K562 (cell line): Measurements from ENCODE around the gene CDYL2. TPM values are rescaled to one million over a fixed set of nuclear protein-coding genes. Genes with fewer than 3 reads are reported as not detected.

Experiments
- ATAC-seq: fragments of 200-7000 bp; cut with Tn5 transposase; 3 replicates; pipeline ENCODE4 v1.9.1; 2020; ENCODE audit warnings: moderate library complexity
- BruUV-seq: library from RNA; stranded (reverse); fragments of 400-500 nt; replicated peaks from 2 replicates; lab custom pipeline; 2021; lab: Mats Ljungman, UMichigan
- CTCF ChIA-PET: fragments of 300-600 bp; formaldehyde crosslinking; extraction: SDS; loops from one replicate; lab custom pipeline; 2021; ENCODE audit warnings: low intra/inter-chr PET ratio; lab: Yijun Ruan, JAX
- POLR2A ChIA-PET: fragments of 300-600, 350-650 bp; sonication (Branson Sonifier 250); formaldehyde crosslinking; extraction: SDS; loops from one replicate; lab custom pipeline; 2021; ENCODE audit warnings: antibody characterized with exemption, inconsistent platforms; lab: Yijun Ruan, JAX
- DNase-seq, 4 experiments: peaks; one replicate each; pipeline versions ENCODE4 v3.0.0 to v3.0.0-alpha.2; 2011 to 2018; ENCODE audit warnings: low spot score in 3 of 4, mixed read lengths in 3 of 4; ENCODE audit errors: extremely low read depth in 1 of 4
- FAIRE-seq: peaks from 2 replicates; lab custom pipeline; 2011; peaks lifted over from hg19 to GRCh38; lab: Jason Lieb, UNC
- H2AFZ ChIP-seq: 2 replicates; pipeline ENCODE4 v1.6.0; 2011; ENCODE audit warnings: low read depth, low read length, control low read depth, inconsistent platforms
- H3K27ac ChIP-seq: fragments of 200-600 bp; 3 replicates; pipeline ENCODE4 v1.8.0; 2011; ENCODE audit warnings: low read depth, mild to moderate bottlenecking, control low read depth, inconsistent platforms, low read length, moderate library complexity, mixed read lengths; ENCODE audit errors: extremely low read depth
- H3K27me3 ChIP-seq, 2 experiments: fragments of 300-600 bp in 1 of 2; 2 replicates in 1 of 2; 3 replicates in 1 of 2; pipeline versions ENCODE4 v1.6.0 to v1.8.0; 2011; ENCODE audit warnings: inconsistent platforms in 2 of 2, low read length in 2 of 2, mild to moderate bottlenecking in 1 of 2, mixed read lengths in 1 of 2, moderate library complexity in 1 of 2; ENCODE audit not compliant: control insufficient read depth in 2 of 2, insufficient read depth in 2 of 2
- H3K36me3 ChIP-seq: fragments of 300-600 bp; 3 replicates; pipeline ENCODE4 v1.8.0; 2011; ENCODE audit warnings: mild to moderate bottlenecking, low read length, inconsistent platforms; ENCODE audit not compliant: control insufficient read depth, insufficient read depth
- H3K4me1 ChIP-seq, 2 experiments: fragments of 200-600 bp in 1 of 2; replicated peaks in 1 of 2; 2 replicates in 1 of 2; 3 replicates in 1 of 2; pipeline versions ENCODE4 v1.5.1 to v1.8.0; 2011; ENCODE audit warnings: inconsistent platforms in 2 of 2, low read length in 2 of 2, mild to moderate bottlenecking in 1 of 2, mixed read lengths in 1 of 2, moderate library complexity in 1 of 2; ENCODE audit not compliant: control insufficient read depth in 2 of 2, insufficient read depth in 2 of 2
- H3K4me2 ChIP-seq: 2 replicates; pipeline ENCODE4 v1.6.1; 2011; ENCODE audit warnings: low read length, control low read depth, inconsistent platforms, mixed read lengths; ENCODE audit not compliant: insufficient read depth
- H3K4me3 ChIP-seq: fragments of 200-600 bp; sonication (generic), shearing (Covaris generic); 2 replicates; pipeline ENCODE4 v1.5.1; 2016; ENCODE audit warnings: control low read depth, inconsistent platforms
- H3K79me2 ChIP-seq: fragments of 200-600 bp; 3 replicates; pipeline ENCODE4 v1.8.0; 2011; ENCODE audit warnings: low read length, inconsistent platforms; ENCODE audit not compliant: control insufficient read depth, insufficient read depth
- H3K9ac ChIP-seq, 2 experiments: 2 replicates each; pipeline versions ENCODE4 v1.6.0 to v1.6.1; 2011; ENCODE audit warnings: low read depth in 2 of 2, low read length in 2 of 2, control low read depth in 1 of 2, inconsistent platforms in 1 of 2, mild to moderate bottlenecking in 1 of 2, mixed read lengths in 1 of 2; ENCODE audit not compliant: insufficient read depth in 1 of 2
- H3K9me1 ChIP-seq: one replicate; pipeline ENCODE4 v1.6.0; 2011; ENCODE audit warnings: inconsistent platforms, mild to moderate bottlenecking, low read length, moderate library complexity; ENCODE audit not compliant: control insufficient read depth, insufficient read depth
- H3K9me3 ChIP-seq: replicated peaks from 2 replicates; pipeline ENCODE4 v1.5.1; 2011; ENCODE audit warnings: low read depth, low read length, inconsistent platforms; ENCODE audit not compliant: control insufficient read depth, insufficient read depth
- H4K20me1 ChIP-seq: replicated peaks from 2 replicates; pipeline ENCODE4 v1.6.1; 2011; ENCODE audit warnings: low read length, inconsistent platforms, mixed read lengths; ENCODE audit not compliant: control insufficient read depth, insufficient read depth
- CBX3 ChIP-seq, 2 experiments: IDR thresholded peaks; 1 replicate in 1 of 2; 2 replicates in 1 of 2; pipeline ENCODE4 v1.6.1; 2012; ENCODE audit warnings: inconsistent platforms in 2 of 2, low read length in 2 of 2, borderline replicate concordance in 1 of 2, control low read depth in 1 of 2
- CHD1 ChIP-seq: fragments of 200-600 bp; sonication (generic); IDR thresholded peaks from one replicate; pipeline ENCODE4 v1.6.1; 2012; ENCODE audit warnings: mild to moderate bottlenecking, moderate library complexity, low read length, inconsistent platforms
- CHD4 ChIP-seq: fragments of 200-600 bp; sonication (generic); IDR thresholded peaks from 3 replicates; pipeline ENCODE4 v1.6.1; 2012; ENCODE audit warnings: low read depth, mild to moderate bottlenecking, mixed read lengths, low read length, inconsistent platforms; ENCODE audit not compliant: insufficient read depth, insufficient replicate concordance, poor library complexity, severe bottlenecking
- CREM ChIP-seq: IDR thresholded peaks from 2 replicates; pipeline ENCODE4 v1.6.1; 2014; ENCODE audit warnings: antibody characterized with exemption, low read depth
- CSDE1 ChIP-seq, 2 experiments: fragments of 450-650 bp; IDR thresholded peaks; 2 replicates each; pipeline ENCODE4 v1.6.1; 2016; ENCODE audit warnings: mild to moderate bottlenecking in 1 of 2
- DPF2 ChIP-seq: fragments of 450-650 bp; IDR thresholded peaks from 2 replicates; pipeline ENCODE4 v1.6.1; 2016
- EP400 ChIP-seq: fragments of 450-650 bp; IDR thresholded peaks from 2 replicates; pipeline ENCODE4 v1.6.1; 2017; ENCODE audit warnings: antibody characterized with exemption, mild to moderate bottlenecking, moderate library complexity
- KLF16 ChIP-seq: IDR thresholded peaks from 2 replicates; pipeline ENCODE4 v1.6.1; 2016; ENCODE audit warnings: antibody characterized with exemption
- MCM2 ChIP-seq: fragments of 450-650 bp; IDR thresholded peaks from 2 replicates; pipeline ENCODE4 v1.6.1; 2017; ENCODE audit warnings: low read depth, mild to moderate bottlenecking
- MXI1 ChIP-seq: IDR thresholded peaks from 2 replicates; pipeline ENCODE4 v1.6.1; 2011; ENCODE audit warnings: low read depth, mild to moderate bottlenecking, improper control_type of control experiment, low read length
- NR2C1 ChIP-seq, 2 experiments: fragments of 450-650 bp; IDR thresholded peaks; 2 replicates each; pipeline ENCODE4 v1.6.1; 2017; ENCODE audit warnings: mild to moderate bottlenecking in 2 of 2, antibody characterized with exemption in 1 of 2, inconsistent platforms in 1 of 2, missing compliant biosample characterization in 1 of 2, missing genetic modification characterization in 1 of 2
- PHF20 ChIP-seq: fragments of 450-650 bp; IDR thresholded peaks from 2 replicates; pipeline ENCODE4 v1.6.1; 2018; ENCODE audit not compliant: partially characterized antibody
- PRMT5 ChIP-seq: sonication (generic); formaldehyde crosslinking; IDR thresholded peaks from 2 replicates; pipeline ENCODE4 v1.5.0; 2020; ENCODE audit warnings: missing genetic modification reagents
- SREBF2 ChIP-seq: sonication (generic); formaldehyde crosslinking; IDR thresholded peaks from 2 replicates; pipeline ENCODE4 v1.4.0; 2020; ENCODE audit warnings: mild to moderate bottlenecking, missing genetic modification reagents
- STAT6 ChIP-seq: sonication (generic); formaldehyde crosslinking; IDR thresholded peaks from 2 replicates; pipeline ENCODE4 v1.8.1; 2023; ENCODE audit warnings: mild to moderate bottlenecking, missing genetic modification reagents
- ZBED1 ChIP-seq: IDR thresholded peaks from 2 replicates; pipeline ENCODE4 v1.6.1; 2014
- ZBTB1 ChIP-seq: sonication (generic); formaldehyde crosslinking; IDR thresholded peaks from 2 replicates; pipeline ENCODE4 v1.8.1; 2023; ENCODE audit warnings: missing genetic modification reagents, low read depth, mild to moderate bottlenecking, borderline replicate concordance
- ZFP36 ChIP-seq: fragments of 150-350 bp; IDR thresholded peaks from 2 replicates; pipeline ENCODE4 v1.6.1; 2018; ENCODE audit warnings: low read length, low read depth; ENCODE audit not compliant: partially characterized antibody
- ZNF232 ChIP-seq: sonication (generic); formaldehyde crosslinking; IDR thresholded peaks from 2 replicates; pipeline ENCODE4 v1.8.0; 2022; ENCODE audit warnings: mild to moderate bottlenecking, missing genetic modification reagents
- ZNF274 ChIP-seq: IDR thresholded peaks from 2 replicates; pipeline ENCODE4 v1.6.1; 2011; ENCODE audit warnings: low read depth, mild to moderate bottlenecking, low read length, moderate library complexity, borderline replicate concordance
- WGBS: fragments of 100-300 bp; shearing (Covaris generic); methylation state at CpG from one replicate; pipeline ENCODE4 v1.1.6; 2016; ENCODE audit warnings: low coverage, mixed read lengths; ENCODE audit not compliant: insufficient coverage; ENCODE audit errors: missing lambda C conversion rate; 5-methylcytosine and 5-hydroxymethylcytosine counted together
- in situ Hi-C: fragments of 300-500 bp; cut with MboI; formaldehyde crosslinking; loops from 4 replicates; pipeline ENCODE4 v1.15.0; 2018; ENCODE audit warnings: inconsistent platforms, mixed read lengths
- intact Hi-C: fragments of 100-400 bp; cut with micrococcal nuclease; formaldehyde crosslinking; loops from 2 replicates; pipeline ENCODE4 v1.14.2; 2022
- polyA plus RNA-seq, 8 experiments: library from polyadenylated mRNA; depleted of rRNA in 4 of 8; stranded (reverse) in 5 of 8; unstranded in 3 of 8; fragments of >200 nt; fragmentation: Nextera tagmentation in 2 of 8; fragmentation: Illumina TruSeq in 1 of 8; extraction: Ambion mirVana in 2 of 8; extraction: Trizol in 1 of 8; gene quantifications; 2 replicates each; pipeline versions ENCODE4 v1.2.1 to v1.2.3, GENCODE V29; 2011 to 2014; ENCODE audit warnings: inconsistent platforms in 1 of 8, missing spikeins in 1 of 8
- total RNA-seq, 7 experiments: library from RNA; depleted of rRNA in 6 of 7; stranded (reverse); fragments of >200 nt in 6 of 7; fragmentation: Illumina TruSeq in 2 of 7; extraction: Trizol in 2 of 7; gene quantifications; 2 replicates each; pipeline versions ENCODE4 v1.2.1 to v1.2.3, GENCODE V29; 2011 to 2021; ENCODE audit warnings: low replicate concordance in 1 of 7

CDYL2 gene
- total and polyA plus RNA-seq, 9 of the 15 experiments (the other 6 are each of a cell fraction or from before 2014, with no cell fraction given), result under 0.01 to 0.04 (median 0.01) TPM; not detected in 6

DNA sequence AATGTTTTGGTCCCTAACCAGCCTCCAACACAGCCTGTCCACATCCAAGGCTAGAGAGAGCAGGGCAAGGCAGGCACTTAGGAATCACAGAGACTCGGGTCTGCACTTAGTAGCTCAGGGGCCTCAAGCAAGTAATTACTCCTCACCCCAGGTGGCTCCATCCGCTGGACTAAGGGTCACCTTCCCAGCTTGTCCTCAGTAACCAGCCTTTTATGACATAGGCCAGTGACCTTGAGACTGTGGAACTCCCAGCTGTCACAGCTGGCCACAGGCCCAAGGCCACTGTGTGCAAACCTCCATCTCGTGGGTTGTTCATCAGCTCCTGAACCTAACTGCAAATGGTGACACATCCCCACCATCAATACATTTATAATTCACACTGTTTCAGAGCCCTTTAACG is 68.6 kb downstream of the CDYL2 start:
- no peaks in the 10 kb centered on the region for H3K9me3 ChIP-seq
- no peak overlapping the region for H2AFZ ChIP-seq
- no TSS peak for BruUV-seq
- H3K4me1 ChIP-seq, result no peaks in the 10 kb centered on the region
- H3K4me3 ChIP-seq, result no peak overlapping the region
- in situ Hi-C loops, result no loop called here
- 2% methylated on average over 4 of the region's 4 CpGs for WGBS
- H3K9me1 ChIP-seq, result no peaks in the 10 kb centered on the region
- intact Hi-C loops, result no loop called here
- no peaks in the 10 kb centered on the region for H4K20me1 ChIP-seq
- no peak overlapping the region for H3K9ac ChIP-seq
- CTCF ChIA-PET, result no interaction called here
- TF ChIP-seq MXI1, result no peak
- TF ChIP-seq CBX3 (IDR thresholded peaks at IDR 0.05; ENCODE audit: borderline replicate concordance in 1 of 2, low read length in 2 of 2), result no peak
- no peak for TF ChIP-seq KLF16
- TF ChIP-seq ZFP36, result no peak
- TF ChIP-seq CSDE1 (IDR thresholded peaks at IDR 0.05), result no peak
- no peak for TF ChIP-seq ZNF232 (CRISPR knock-in tag)
- TF ChIP-seq NR2C1 (IDR thresholded peaks at IDR 0.05), result no peak
- no peak for TF ChIP-seq NR2C1 (tag; IDR thresholded peaks at IDR 0.05)
- no peak for TF ChIP-seq DPF2
- no peak for TF ChIP-seq ZBED1
- TF ChIP-seq PHF20, result no peak
- TF ChIP-seq STAT6 (CRISPR knock-in tag), result no peak
- no peak for TF ChIP-seq CREM
- no peak for TF ChIP-seq EP400
- no peak for TF ChIP-seq MCM2
- TF ChIP-seq SREBF2 (CRISPR knock-in tag), result no peak
- TF ChIP-seq ZBTB1 (CRISPR knock-in tag), result no peak
- no peak for TF ChIP-seq CHD1
- no peak for TF ChIP-seq ZNF274
- no peak for TF ChIP-seq PRMT5 (CRISPR knock-in tag)
- TF ChIP-seq CHD4, result no peak
- FAIRE-seq (no peak), ATAC-seq (no peak), DNase-seq (no peak)
- POLR2A ChIA-PET, result interaction anchor here (1.4 kb wide), 1 partner anchor 95 kb away, joined by 3 read pairs; no protein-coding TSS in a partner anchor
- no peak overlapping the region for H3K4me2 ChIP-seq
- no peaks in the 10 kb centered on the region for H3K36me3 ChIP-seq
- no peaks in the 10 kb centered on the region for H3K79me2 ChIP-seq
- H3K27ac ChIP-seq, result no peak overlapping the region
- no peaks in the 10 kb centered on the region for H3K27me3 ChIP-seq
